HepG2 (cell line): ENCODE results near the gene CCDC201. TPM values are rescaled to one million over a fixed set of nuclear protein-coding genes. Genes with fewer than 3 reads are reported as not detected.

Source experiments
- DNMT1 ChIP-seq: sonication (generic); formaldehyde crosslinking; IDR thresholded peaks from 2 replicates; pipeline ENCODE4 v1.5.1; 2020; ENCODE audit warnings: mild to moderate bottlenecking, missing genetic modification reagents
- HNF1B ChIP-seq: sonication (generic); formaldehyde crosslinking; IDR thresholded peaks from 2 replicates; pipeline ENCODE4 v1.5.1; 2020; ENCODE audit warnings: mild to moderate bottlenecking, moderate library complexity, missing genetic modification reagents
- LBX2 ChIP-seq: sonication (generic); formaldehyde crosslinking; IDR thresholded peaks from 2 replicates; pipeline ENCODE4 v1.5.0; 2020; ENCODE audit warnings: missing genetic modification reagents, mild to moderate bottlenecking, borderline replicate concordance
- MEF2D ChIP-seq: sonication (generic); formaldehyde crosslinking; IDR thresholded peaks from 2 replicates; pipeline ENCODE4 v1.5.1; 2020; ENCODE audit warnings: mild to moderate bottlenecking, missing genetic modification reagents
- MLLT10 ChIP-seq: sonication (generic); formaldehyde crosslinking; IDR thresholded peaks from 2 replicates; pipeline ENCODE4 v1.4.0; 2020; ENCODE audit warnings: missing genetic modification reagents
- NFYB ChIP-seq: sonication (generic); formaldehyde crosslinking; IDR thresholded peaks from 2 replicates; pipeline ENCODE4 v1.4.0; 2020; ENCODE audit warnings: missing genetic modification reagents
- PAF1 ChIP-seq: IDR thresholded peaks from 2 replicates; pipeline ENCODE4 v1.6.1; 2016; ENCODE audit warnings: missing genetic modification reagents, missing compliant biosample characterization
- POGZ ChIP-seq: sonication (generic); formaldehyde crosslinking; IDR thresholded peaks from 2 replicates; pipeline ENCODE4 v1.4.0; 2020; ENCODE audit warnings: mild to moderate bottlenecking, missing genetic modification reagents
- PPARG ChIP-seq: conservative IDR thresholded peaks from 2 replicates; pipeline ENCODE4 v1.6.1; 2016; ENCODE audit warnings: missing biosample characterization, missing genetic modification reagents
- REXO4 ChIP-seq: sonication (generic); formaldehyde crosslinking; IDR thresholded peaks from 2 replicates; pipeline ENCODE4 v1.8.0; 2022; ENCODE audit warnings: missing genetic modification reagents, mild to moderate bottlenecking, borderline replicate concordance
- SOX5 ChIP-seq: IDR thresholded peaks from 2 replicates; pipeline ENCODE4 v1.6.1; 2016; ENCODE audit warnings: borderline replicate concordance
- TBL1XR1 ChIP-seq: fragments of 150-350 bp; IDR thresholded peaks from 2 replicates; pipeline ENCODE4 v1.6.1; 2014; ENCODE audit warnings: borderline replicate concordance, low read length; ENCODE audit not compliant: partially characterized antibody
- TBX3 ChIP-seq: fragments of 450-650 bp; IDR thresholded peaks from 2 replicates; pipeline ENCODE4 v1.6.1; 2017; ENCODE audit warnings: antibody characterized with exemption, mild to moderate bottlenecking, inconsistent platforms, borderline replicate concordance
- TCF12 ChIP-seq, 2 experiments: fragments of 450-650 bp in 1 of 2; sonication (generic) in 1 of 2; formaldehyde crosslinking in 1 of 2; IDR thresholded peaks; 2 replicates each; pipeline versions ENCODE4 v1.6.1 to v1.8.0; 2017 to 2022; ENCODE audit warnings: antibody characterized with exemption in 1 of 2, mild to moderate bottlenecking in 1 of 2, missing genetic modification reagents in 1 of 2, moderate library complexity in 1 of 2
- TEAD3 ChIP-seq: optimal IDR thresholded peaks from 2 replicates; pipeline ENCODE3; 2016; ENCODE audit warnings: borderline replicate concordance
- U2AF1 ChIP-seq: fragments of 200-400 bp; formaldehyde crosslinking; optimal IDR thresholded peaks from 2 replicates; pipeline ENCODE3; 2017; ENCODE audit warnings: mild to moderate bottlenecking, low read depth, low read length
- ZFP90 ChIP-seq: sonication (generic); formaldehyde crosslinking; IDR thresholded peaks from 2 replicates; pipeline ENCODE4 v1.8.0; 2022; ENCODE audit warnings: missing genetic modification reagents, mild to moderate bottlenecking, inconsistent platforms, borderline replicate concordance
- ZNF101 ChIP-seq: sonication (generic); formaldehyde crosslinking; IDR thresholded peaks from 2 replicates; pipeline ENCODE4 v1.4.0; 2020; ENCODE audit warnings: mild to moderate bottlenecking, low read depth, missing genetic modification reagents, borderline replicate concordance
- ZNF574 ChIP-seq: sonication (generic); formaldehyde crosslinking; IDR thresholded peaks from 2 replicates; pipeline ENCODE4 v1.4.0; 2020; ENCODE audit warnings: missing genetic modification reagents
- ZNF619 ChIP-seq: sonication (generic); formaldehyde crosslinking; IDR thresholded peaks from 2 replicates; pipeline ENCODE4 v1.4.0; 2020; ENCODE audit warnings: mild to moderate bottlenecking, missing genetic modification reagents
- polyA plus RNA-seq, 8 experiments: library from polyadenylated mRNA; depleted of rRNA in 3 of 8; stranded (reverse) in 7 of 8; unstranded in 1 of 8; fragments of >200 nt; fragmentation: Illumina TruSeq in 4 of 8; extraction: Trizol in 4 of 8; gene quantifications; 2 replicates each; pipeline versions ENCODE4 v1.2.1 to v1.2.3, GENCODE V29; 2011 to 2016; ENCODE audit warnings: low read depth in 4 of 8, missing spikeins in 1 of 8, mixed read lengths in 1 of 8; ENCODE audit not compliant: insufficient read depth in 1 of 8
- total RNA-seq, 5 experiments: library from RNA; depleted of rRNA; stranded (reverse); fragments of >200 nt; fragmentation: Illumina TruSeq; extraction: Trizol; gene quantifications; 2 replicates each; pipeline ENCODE4 v1.2.3, GENCODE V29; 2016; ENCODE audit warnings: low read depth in 1 of 5
- TF ChIP-seq, protein P1 (sequence below): sonication (generic); formaldehyde crosslinking; IDR thresholded peaks from 2 replicates; pipeline ENCODE4 v1.4.0; 2020; ENCODE audit warnings: missing genetic modification reagents, borderline replicate concordance
- TF ChIP-seq, protein P2 (sequence below): sonication (generic); formaldehyde crosslinking; IDR thresholded peaks from 2 replicates; pipeline ENCODE4 v1.8.1; 2023; ENCODE audit warnings: mild to moderate bottlenecking, inconsistent platforms, moderate library complexity, missing genetic modification reagents, borderline replicate concordance

Gene CCDC201
- total and polyA plus RNA-seq, 2 of the 13 experiments (the other 11 are each of a cell fraction or from before 2014, with no cell fraction given): 0.92 TPM; not detected in 1

DNA sequence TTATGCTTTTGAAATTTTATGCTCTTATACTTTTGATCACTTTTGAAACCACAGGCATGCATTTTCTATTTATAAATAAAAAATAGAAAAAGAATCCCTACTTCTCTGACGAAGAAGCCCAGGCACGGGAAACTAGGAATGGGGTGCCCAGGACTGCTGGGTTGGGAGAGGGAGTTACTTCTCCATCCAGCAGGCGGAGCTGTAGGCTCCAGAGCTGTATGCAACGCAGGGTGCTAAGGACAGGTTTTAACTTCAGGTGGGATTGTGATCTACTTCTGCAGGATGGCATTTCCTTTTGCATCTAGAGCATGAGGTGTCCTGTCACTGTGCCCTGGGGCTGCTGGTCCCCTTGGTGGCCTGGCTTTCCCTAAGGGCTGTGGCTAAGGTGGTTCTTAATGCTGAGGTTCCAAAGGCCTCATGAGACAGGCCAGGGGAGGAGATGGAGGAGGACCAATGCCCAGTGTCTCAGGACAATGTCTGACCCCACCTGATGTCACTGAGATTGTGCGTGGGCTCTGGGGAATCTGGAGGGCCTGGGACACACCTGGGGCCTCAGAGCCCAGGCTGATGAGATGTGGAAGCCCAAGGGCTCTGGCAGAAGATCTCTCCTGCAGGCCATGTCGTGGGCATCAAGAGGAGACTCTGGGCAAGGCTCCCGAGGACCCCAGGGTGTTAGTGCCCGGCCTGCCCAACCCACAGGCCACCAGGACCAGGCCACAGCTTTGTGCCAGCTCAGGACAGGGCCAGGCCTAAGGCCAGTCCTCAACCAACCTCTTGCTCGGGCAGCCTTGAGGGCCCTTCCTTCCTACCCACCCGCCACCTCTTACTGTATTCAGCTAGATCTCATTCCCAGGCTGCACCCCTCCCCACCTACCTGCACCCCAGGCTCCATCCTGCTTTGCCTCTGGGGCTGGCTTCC is 507 bp downstream of the CCDC201 start (continued):
- no peak for TF ChIP-seq PPARG (CRISPR knock-in tag)
- no peak for TF ChIP-seq SOX5 (CRISPR knock-in tag)
- no peak for TF ChIP-seq ZFP90 (CRISPR knock-in tag)
- TF ChIP-seq LBX2 (CRISPR knock-in tag): no peak
- no peak for TF ChIP-seq PAF1 (CRISPR knock-in tag)
- no peak for TF ChIP-seq MEF2D (CRISPR knock-in tag)
- TF ChIP-seq TBX3: no peak
- TF ChIP-seq TCF12 (IDR thresholded peaks at IDR 0.05): no peak
- no peak for TF ChIP-seq TCF12 (CRISPR knock-in tag; IDR thresholded peaks at IDR 0.05)
- no peak for TF ChIP-seq DNMT1 (CRISPR knock-in tag)
- no peak for TF ChIP-seq TBL1XR1
- no peak for TF ChIP-seq REXO4 (CRISPR knock-in tag)
- TF ChIP-seq ZNF574: peak; percentile 33; the same call in 1 of the 2 replicates
- no peak for TF ChIP-seq NFYB
- no peak for TF ChIP-seq MLLT10 (CRISPR knock-in tag)
- TF ChIP-seq, protein P1, sequence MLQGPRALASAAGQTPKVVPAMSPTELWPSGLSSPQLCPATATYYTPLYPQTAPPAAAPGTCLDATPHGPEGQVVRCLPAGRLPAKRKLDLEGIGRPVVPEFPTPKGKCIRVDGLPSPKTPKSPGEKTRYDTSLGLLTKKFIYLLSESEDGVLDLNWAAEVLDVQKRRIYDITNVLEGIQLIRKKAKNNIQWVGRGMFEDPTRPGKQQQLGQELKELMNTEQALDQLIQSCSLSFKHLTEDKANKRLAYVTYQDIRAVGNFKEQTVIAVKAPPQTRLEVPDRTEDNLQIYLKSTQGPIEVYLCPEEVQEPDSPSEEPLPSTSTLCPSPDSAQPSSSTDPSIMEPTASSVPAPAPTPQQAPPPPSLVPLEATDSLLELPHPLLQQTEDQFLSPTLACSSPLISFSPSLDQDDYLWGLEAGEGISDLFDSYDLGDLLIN: no peak
- no peak for TF ChIP-seq ZNF101
- TF ChIP-seq ZNF619 (CRISPR knock-in tag): 0 out of 2 replicates have a peak, but pooled peaks have one; percentile 2
- TF ChIP-seq, protein P2, sequence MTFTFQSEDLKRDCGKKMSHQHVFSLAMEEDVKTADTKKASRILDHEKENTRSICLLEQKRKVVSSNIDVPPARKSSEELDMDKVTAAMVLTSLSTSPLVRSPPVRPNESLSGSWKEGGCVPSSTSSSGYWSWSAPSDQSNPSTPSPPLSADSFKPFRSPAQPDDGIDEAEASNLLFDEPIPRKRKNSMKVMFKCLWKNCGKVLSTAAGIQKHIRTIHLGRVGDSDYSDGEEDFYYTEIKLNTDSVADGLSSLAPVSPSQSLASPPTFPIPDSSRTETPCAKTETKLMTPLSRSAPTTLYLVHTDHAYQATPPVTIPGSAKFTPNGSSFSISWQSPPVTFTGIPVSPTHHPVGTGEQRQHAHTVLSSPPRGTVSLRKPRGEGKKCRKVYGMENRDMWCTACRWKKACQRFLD (CRISPR knock-in tag): no peak
- TF ChIP-seq POGZ: peak; percentile 23; the same call in 1 of the 2 replicates
- TF ChIP-seq HNF1B (CRISPR knock-in tag): peak; percentile 59; the same call in 1 of the 2 replicates
- TF ChIP-seq U2AF1: no peak
- peak; percentile 45 for TF ChIP-seq TEAD3 (CRISPR knock-in tag)
